PC-9 (cell line): Measurements from ENCODE around the gene NHS.

Source experiments
- EZH2 ChIP-seq: fragments of 200-600 bp; sonication (generic); IDR thresholded peaks from 2 replicates; pipeline ENCODE4 v1.8.0; 2017; ENCODE audit warnings: antibody characterized with exemption, low read depth
- TF ChIP-seq, protein P1 (sequence below): fragments of 200-600 bp; sonication (generic); conservative IDR thresholded peaks from 2 replicates; pipeline ENCODE4 v1.6.1; 2017; ENCODE audit warnings: mixed run types, antibody characterized with exemption, mild to moderate bottlenecking, moderate library complexity

DNA sequence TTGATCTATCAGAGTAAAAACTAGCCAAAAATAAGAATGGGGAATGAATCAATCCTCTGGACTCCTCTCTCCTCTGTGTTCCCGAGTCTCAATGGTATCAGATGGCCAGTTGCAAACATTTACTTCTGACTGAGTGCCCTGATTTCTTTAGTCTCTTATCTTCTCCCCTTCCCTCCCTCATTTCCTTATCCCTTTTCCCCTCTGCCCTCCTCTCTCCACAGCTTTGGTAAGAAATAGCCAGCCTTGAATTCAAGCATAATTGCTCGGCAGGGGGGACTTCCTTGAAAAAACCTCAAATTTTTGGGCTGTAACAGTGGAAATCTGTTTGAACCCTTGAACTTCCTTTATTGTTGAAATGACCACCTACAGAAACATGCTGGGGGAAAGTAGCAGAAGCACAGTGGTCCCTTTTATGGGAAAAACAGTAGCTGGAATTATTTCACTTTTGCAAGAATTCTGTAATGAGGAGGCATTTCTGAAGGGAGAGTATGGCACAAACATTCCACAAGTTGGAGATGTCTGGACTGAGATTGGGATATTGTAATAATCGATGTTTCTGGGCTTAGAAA, 40.3 kb downstream of the NHS start:
- TF ChIP-seq, protein P1, sequence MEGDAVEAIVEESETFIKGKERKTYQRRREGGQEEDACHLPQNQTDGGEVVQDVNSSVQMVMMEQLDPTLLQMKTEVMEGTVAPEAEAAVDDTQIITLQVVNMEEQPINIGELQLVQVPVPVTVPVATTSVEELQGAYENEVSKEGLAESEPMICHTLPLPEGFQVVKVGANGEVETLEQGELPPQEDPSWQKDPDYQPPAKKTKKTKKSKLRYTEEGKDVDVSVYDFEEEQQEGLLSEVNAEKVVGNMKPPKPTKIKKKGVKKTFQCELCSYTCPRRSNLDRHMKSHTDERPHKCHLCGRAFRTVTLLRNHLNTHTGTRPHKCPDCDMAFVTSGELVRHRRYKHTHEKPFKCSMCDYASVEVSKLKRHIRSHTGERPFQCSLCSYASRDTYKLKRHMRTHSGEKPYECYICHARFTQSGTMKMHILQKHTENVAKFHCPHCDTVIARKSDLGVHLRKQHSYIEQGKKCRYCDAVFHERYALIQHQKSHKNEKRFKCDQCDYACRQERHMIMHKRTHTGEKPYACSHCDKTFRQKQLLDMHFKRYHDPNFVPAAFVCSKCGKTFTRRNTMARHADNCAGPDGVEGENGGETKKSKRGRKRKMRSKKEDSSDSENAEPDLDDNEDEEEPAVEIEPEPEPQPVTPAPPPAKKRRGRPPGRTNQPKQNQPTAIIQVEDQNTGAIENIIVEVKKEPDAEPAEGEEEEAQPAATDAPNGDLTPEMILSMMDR, result no peak
- no peak for TF ChIP-seq EZH2
